Mammary epithelial cell (primary cell): Measurements from ENCODE around the gene PML.

ENCODE experiments used
- CTCF ChIP-seq, 2 donors: IDR thresholded peaks in 1 of 2; conservative IDR thresholded peaks in 1 of 2; 2 replicates each; pipeline ENCODE4 v1.5.1; 2011 to 2012; ENCODE audit warnings: inconsistent platforms in 2 of 2, low read length in 2 of 2, mild to moderate bottlenecking in 2 of 2, control low read depth in 1 of 2, low read depth in 1 of 2; ENCODE audit not compliant: insufficient read depth in 1 of 2; ENCODE audit errors: extremely low read depth in 1 of 2
- EZH2 ChIP-seq: IDR thresholded peaks from 2 replicates; pipeline ENCODE4 v1.6.1; 2012; ENCODE audit warnings: low read length, inconsistent platforms, borderline replicate concordance

GRCh38 chr15:74007820-74008371, 13.4 kb downstream of the PML start:
- no peak for TF ChIP-seq CTCF (conservative IDR thresholded peaks at IDR 0.05 in 1 of 2, IDR thresholded peaks at IDR 0.05 in 1 of 2; ENCODE audit: extremely low read depth in 1 of 2, insufficient read depth in 1 of 2, low read depth in 1 of 2, low read length in 2 of 2)
- no peak for TF ChIP-seq EZH2
